Activated T-cell treated with anti-CD3 and anti-CD28 coated beads, Interleukin-2, amount 50 U/mL, for 1 hour (primary cell): Measurements from ENCODE around the gene VTI1A.

Experiments
- DNase-seq: peaks from one replicate; pipeline ENCODE4 v3.0.0-alpha.2; 2020

VTI1A gene

GRCh38 chr10:112792487-112793201, 345.6 kb downstream of the VTI1A start:
- DNase-seq: no peak

DNA sequence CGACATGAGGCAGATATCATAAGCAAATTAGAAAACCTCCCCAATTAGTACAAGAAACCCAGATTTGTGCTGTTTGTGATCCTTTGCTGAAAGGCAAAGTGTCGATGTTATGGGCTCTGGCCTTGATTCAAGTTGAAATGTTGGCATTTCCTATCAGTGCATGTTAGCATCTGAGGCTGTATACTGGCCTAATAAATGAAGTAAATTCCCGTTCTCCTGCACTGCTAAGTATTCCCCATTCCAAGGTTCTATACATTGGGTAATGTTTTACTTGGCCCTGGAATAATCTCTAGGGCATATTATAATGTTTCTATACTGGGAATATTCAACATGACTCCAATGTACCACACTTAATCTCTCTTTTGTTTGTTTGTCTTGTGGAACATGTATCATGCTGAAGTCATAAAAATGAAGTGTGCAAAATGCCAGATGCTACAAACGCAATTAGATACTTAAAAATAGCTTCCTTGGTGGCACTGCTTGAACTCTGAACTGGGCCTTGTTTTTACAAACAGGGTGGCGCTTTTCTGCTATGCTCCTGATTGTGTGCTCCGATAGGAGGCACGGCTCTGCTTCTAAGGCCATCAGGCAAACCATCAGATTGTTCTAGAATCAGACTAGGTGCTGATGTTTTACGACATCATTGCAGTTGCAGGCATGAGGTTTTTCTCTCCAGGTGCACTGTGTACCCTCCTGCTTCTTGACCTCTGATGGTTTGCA, 346.3 kb downstream of the VTI1A start:
- no peak for DNase-seq

DNA sequence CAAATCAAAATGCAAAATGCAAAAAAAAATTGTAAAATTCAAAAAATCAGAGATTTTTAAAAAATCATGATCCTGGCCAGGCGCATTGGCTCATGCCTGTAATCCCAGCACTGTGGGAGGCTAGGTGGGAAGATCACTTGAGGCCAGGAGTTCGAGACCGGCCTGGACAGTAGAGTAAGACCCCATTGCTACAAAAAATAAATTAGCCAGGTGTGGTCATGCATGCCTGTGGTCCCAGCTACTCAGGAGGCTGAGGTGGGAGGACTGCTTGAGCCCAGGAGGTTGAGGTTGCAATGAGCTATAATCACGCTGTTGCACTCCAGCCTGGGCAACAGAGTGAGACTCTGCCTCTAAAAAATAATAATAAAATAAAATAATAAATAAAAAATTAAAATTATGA, 347.2 kb downstream of the VTI1A start:
- DNase-seq: no peak

GRCh38 chr10:112795067-112795466, 348.1 kb downstream of the VTI1A start:
- DNase-seq: no peak

- DNase-seq: no peak
Measured at GRCh38 chr10:112797197-112797596, 350.2 kb downstream of the VTI1A start.

DNA sequence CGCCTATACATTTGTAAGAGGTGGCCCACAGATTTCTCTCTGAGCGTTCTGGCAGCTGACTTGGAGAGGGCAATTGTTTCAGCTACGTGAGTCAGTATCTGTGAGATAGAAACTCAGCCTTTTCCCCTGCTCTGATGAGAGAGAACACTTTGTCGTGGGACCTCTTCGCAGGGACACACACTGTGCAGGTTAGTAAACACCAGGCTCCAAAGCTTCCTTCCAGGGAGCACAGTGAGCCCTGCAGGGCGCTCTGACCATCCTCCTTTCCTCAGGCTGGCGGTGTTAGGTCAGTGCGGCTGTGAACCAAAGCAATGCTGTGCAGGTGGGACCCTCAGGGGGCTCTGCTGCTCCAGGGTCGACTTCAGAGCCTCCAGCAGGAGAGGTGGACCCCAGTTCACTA, 350.8 kb downstream of the VTI1A start:
- no peak for DNase-seq

- DNase-seq: no peak
Measured at GRCh38 chr10:112799038-112799437, 352.0 kb downstream of the VTI1A start.

DNA sequence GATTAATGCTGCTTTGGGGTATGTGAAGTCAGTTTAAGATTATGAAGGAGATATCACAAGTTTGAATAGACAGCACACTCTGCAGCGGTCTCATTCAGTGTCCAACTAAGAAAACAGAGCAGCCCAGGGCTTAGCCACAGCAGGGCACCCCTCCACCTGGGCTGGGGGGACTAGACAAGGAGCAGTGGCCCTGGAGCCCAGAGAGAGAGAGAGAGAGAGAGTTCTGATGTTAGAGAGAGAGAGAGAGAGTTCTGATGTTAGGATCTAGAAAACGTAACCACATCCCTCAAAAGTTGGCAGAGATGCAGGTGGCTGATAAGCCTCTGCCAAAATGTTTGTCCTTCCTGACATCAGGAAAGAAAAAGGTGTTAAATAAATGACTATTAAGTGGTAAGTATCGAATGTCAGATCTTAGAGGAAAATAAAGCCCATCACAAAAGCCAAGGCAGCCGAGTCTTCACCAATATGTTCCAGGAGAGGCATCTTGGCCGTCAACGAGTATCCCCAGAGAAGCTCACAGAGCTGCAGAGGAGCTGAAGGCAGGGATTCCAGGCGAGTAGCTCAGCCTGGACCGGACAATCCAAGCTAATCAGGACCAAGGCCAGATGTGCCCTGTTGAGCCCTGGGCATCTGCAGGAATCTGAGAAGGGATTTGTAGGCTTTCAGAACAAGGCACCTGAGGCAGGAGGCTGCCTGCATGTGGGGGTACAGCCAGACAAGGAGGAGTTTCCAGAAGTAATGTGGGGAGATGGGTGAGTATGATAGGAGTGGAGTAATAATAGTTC, 352.9 kb downstream of the VTI1A start:
- DNase-seq: no peak

DNA sequence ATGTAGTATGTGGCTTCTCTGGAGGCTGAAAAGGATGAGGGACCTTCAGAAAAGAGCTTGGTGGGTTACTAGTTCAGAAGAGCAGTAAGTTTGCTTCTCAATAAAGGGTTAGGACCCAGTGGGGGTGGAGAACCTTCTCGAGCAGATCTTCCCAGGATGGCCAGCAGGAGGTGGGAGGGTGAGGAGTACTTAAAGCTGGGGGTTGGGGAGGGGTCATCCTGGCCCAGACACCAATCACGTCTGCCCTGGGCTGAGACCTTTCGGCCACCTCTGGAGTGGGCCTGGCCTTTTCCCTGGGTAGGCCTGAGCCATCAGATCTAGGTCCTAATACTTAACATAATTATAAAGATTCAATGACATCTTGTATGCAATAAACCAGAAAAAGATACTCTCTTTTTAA, 354.0 kb downstream of the VTI1A start:
- no peak for DNase-seq

DNA sequence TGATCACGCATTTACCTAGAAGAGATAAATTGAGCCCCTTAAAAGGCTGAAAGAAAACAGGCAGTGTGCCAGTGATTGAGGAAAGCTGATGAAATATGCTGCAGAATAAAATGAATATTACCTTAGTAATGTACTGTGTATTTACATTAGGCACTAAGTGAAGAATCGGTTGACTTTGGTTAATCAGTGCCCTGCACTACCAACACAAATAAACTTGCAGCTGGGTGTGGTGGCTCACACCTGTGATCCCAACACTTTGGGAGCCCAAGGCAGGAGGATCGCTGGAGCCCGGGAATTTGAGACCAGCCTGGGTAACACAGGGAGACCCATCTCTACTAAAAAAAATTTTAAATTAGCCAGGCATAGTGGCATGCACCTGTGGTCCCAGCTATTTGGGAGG, 354.7 kb downstream of the VTI1A start:
- DNase-seq: no peak

DNA sequence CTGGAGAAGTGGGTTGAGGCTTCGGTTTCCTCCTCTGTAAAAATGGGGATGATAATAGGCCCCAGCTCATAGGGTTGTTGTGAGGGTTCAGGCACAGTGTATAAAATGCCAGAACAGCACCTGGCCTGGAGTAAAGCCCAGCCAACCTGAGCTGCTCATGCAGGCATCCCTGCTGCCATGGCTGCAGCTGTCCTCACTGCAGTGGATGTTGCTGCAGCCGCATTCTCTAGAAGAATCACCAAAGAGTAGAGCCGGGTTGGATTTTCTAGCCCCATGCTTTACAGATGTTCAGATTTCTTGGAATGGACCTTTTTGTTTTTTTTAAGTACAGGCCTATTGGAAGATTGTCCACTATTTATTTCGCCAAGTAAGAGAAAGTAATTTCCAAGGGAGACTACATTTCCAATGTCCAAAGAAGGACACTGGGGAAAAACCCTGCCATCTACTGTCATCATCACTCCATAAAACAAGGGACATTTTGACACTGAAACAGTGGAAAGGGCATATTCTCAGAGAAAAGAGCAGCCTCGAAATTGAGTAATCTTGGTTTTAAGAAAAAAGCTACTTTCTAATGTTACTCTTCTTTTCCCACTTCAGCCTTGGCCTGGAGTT, 355.5 kb downstream of the VTI1A start:
- no peak for DNase-seq

GRCh38 chr10:112803961-112804401, 357.0 kb downstream of the VTI1A start:
- DNase-seq: no peak

- DNase-seq: no peak
Measured at GRCh38 chr10:112805254-112805590, 358.2 kb downstream of the VTI1A start.

- no peak for DNase-seq
Measured at GRCh38 chr10:112805701-112806100, 358.7 kb downstream of the VTI1A start.

DNA sequence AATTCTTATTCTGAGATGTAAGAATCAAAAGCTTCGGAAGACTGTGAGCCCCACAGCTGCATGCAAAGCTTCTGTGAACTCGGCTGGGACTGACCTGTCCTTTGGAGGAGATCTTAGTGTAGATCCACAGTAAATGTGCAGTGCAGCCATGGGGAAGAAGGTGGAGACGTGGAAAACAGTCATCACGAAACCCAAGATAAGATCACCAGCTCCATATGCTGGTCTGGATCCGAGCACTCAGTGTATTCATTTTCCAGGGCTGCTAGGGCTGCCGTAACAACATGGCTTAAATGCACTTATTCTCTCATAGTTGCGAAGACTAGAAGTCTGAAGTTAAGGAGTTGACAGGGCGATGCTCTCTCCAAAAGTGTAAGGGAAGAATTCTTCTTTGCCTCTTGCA, 360.0 kb downstream of the VTI1A start:
- no peak for DNase-seq

DNA sequence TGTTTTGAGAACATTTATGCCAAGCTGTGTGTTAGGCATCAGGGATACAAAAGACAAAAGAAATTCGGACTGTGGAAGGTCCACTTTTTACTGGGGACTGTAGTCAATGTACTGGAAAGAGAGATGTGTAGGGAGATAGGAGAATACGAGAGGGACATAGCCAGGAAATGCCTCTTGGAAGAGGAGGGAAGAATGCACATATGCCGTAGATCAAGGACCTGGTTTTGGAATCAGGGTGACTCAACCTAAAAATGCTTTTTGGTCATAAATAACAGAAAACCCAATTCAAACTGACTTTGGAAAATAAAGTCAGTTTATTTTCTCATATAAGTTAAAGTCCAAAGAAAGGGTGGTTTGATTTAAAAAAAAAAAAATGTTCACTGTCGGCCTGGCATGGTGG, 362.7 kb downstream of the VTI1A start:
- no peak for DNase-seq

DNA sequence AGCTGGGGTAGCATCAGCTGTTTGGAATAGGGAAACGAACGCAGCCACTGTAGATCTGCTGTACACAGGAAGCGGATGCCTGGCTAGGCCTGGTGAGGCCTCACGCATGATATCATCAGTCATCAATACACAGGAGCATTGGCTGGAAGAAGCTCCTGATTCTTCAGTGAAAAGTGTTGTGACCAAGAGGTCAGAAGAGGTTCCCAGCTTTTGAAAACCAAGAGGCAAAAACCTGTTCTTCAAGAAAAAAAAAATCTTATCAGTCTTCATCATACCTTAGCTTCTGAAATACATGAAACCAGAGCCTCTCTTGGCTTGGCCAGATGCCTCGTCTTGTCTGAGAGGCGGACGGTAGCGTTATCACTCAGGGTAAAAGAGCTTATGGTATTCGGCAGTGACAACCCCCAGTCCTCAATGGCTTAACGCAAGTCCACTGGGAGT, 363.7 kb downstream of the VTI1A start:
- DNase-seq: no peak

DNA sequence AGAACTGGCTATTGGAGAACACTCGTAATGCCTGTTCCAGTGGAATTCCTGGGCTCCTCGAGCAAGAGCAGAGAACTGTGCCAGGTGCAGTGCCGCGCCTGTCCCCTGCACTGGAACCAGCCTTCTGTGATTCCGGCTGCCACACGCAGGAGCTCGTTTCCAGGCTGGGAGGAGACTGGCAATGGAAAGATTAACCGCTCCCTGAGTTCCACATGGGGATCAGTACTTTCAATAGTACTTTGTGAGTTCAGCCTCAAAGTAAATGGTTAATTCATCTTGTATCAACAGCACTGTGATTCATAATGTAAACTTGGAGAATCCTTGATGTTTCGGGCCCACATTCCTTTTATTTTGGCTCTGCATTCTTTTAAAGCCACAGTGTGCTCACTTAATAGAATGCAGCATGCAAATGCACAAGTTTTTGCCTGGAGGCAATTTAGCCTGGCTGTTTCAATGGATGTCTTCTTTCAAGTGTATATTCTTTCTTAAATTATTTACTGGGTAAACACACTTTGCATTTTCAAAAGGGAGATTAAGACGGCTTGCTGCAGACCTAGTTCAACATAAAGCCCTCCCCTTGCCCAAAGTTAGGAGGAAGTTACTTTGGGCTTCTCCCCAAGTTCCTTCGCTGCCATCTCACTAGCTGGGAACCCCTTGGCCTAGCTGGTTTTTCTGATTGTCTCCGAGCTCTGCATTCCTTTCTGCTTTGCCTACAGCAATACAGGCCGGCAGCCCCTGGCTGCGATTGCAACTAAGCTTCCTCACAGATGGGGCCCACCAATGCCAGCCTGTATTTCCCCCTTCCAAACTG, 364.9 kb downstream of the VTI1A start:
- DNase-seq: no peak

DNA sequence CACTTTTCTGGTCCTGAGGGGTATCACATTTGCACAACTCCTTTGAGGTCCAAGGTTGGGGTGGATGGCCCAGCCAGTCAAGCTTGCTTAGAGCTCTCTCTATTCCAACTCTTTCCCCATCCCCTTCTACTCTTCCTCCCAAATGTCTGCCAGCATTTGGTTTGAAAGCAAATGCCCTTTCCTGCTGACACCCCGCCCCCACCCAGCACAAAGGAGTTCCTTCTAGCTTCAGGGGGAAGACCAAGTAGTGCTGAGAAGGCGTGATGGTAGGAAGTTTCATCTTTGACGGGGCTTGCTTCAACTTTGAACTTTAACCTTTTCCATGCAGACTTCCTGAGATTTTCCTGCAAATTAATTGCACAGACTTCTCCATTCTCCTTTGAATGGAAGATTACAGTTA, 365.6 kb downstream of the VTI1A start:
- no peak for DNase-seq

- no peak for DNase-seq
Measured at GRCh38 chr10:112813866-112814591, 367.0 kb downstream of the VTI1A start.

DNA sequence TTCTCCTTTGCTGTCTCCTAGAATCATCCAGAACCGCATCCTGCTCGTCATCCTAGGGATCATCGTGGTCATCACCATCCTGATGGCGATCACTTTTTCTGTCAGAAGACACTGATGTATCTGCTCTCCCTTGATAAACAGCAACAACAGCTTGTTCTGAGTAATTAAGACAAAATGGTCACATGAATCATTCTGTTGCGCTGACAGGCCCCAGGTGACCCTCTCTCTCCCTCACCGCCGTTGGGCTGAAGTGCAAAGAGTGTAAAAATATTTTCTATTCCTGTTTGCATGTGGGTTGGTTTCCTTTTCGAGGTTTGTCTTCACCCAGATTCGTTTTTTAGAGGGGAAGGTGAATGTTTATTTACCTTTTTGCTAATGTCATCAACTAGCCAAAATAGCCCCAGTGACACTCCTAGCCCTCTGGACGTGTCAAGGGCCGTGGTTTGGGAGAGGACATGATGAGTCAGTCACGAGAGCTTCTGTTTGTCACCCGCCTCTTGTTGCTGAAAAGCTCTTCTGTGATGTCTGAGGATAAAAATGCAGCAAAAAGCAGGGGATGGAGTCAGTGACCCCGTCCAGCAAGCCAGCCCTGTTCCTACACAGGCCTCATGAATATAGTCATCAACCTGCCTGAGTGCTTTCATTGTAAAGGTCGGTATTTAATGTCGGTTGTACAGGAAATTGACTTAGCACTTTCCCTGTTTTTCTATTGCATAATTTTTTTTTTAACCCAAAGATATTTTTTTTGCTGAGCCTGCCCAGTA, 368.4 kb downstream of the VTI1A start:
- no peak for DNase-seq
